Activated CD8-positive, alpha-beta memory T cell treated with anti-CD3 and anti-CD28 coated beads, Interleukin-2, amount 10 ng/mL, durations not matched to agents 7 days and 5 days (primary cell): ENCODE results near the gene MTR. TPM values are rescaled to one million over a fixed set of nuclear protein-coding genes. Genes with fewer than 3 reads are reported as not detected.

Experiments
- ATAC-seq: fragments of 150-1000 bp; cut with Tn5 transposase; one replicate; pipeline ENCODE4 v1.10.0; 2021; ENCODE audit warnings: moderate library complexity
- CTCF ChIA-PET: fragments of 350-600 bp; sonication (Branson Sonifier 250); formaldehyde crosslinking; loops from one replicate; lab custom pipeline; 2021; ENCODE audit warnings: antibody characterized with exemption; lab: Charles Lee
- DNase-seq: peaks from one replicate; pipeline ENCODE4 v3.0.0-alpha.2; 2020
- H3K27ac Mint-ChIP-seq: one replicate; pipeline ENCODE4 v1.8.0; 2021; ENCODE audit warnings: mild to moderate bottlenecking, mixed read lengths
- H3K27me3 Mint-ChIP-seq: one replicate; pipeline ENCODE4 v1.8.0; 2021; ENCODE audit warnings: mixed read lengths
- H3K36me3 Mint-ChIP-seq: one replicate; pipeline ENCODE4 v1.8.0; 2021; ENCODE audit warnings: mild to moderate bottlenecking, mixed read lengths
- H3K4me1 Mint-ChIP-seq: one replicate; pipeline ENCODE4 v1.8.0; 2021; ENCODE audit warnings: mixed read lengths
- H3K4me3 Mint-ChIP-seq: one replicate; pipeline ENCODE4 v1.8.0; 2021; ENCODE audit warnings: mild to moderate bottlenecking, moderate library complexity, mixed read lengths
- H3K9me3 Mint-ChIP-seq: one replicate; pipeline ENCODE4 v1.8.0; 2022; ENCODE audit warnings: low read depth, mixed read lengths
- total RNA-seq, 2 experiments: library from RNA; stranded (reverse); gene quantifications; one replicate each; pipeline ENCODE4 v1.2.3, GENCODE V29; 2021

Gene MTR
- 10 to 100 TPM; 43.5 to 46.9 TPM for total RNA-seq

DNA sequence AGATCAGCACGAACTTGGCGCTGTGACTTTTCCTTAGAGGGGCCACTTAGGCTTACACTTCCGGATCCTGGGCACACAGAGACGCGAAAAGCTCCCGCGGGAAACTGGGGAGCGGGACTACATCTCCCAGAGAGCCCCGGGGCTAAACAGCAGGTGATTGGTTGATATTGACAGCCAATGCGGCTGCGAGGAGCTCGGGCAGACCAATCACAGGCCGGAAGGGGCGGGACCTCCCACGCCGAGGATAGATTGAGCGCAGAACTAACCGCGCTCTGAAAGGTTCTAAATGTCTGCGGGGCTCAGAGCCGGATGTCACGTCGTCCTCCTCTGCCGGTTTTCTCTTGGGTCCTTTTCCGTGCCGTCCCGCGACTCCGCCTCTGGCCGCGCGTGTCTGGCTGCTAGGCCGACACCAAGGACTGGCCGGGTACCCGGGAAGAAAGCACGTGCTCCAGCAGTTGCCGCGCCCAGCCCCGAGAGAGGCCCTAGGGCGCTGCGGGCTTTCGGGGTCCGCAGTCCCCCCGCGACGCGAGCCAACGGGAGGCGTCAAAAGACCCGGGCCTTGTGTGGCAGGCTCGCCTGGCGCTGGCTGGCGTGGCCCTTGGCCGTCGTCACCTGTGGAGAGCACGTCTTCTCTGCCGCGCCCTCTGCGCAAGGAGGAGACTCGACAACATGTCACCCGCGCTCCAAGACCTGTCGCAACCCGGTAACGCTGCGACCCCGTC, at the start of gene MTR:
MTR (plus strand) TSS at position 258 of the 722 bp plus-strand sequence; CDS start at position 670, 412 bp downstream.
- Mint-ChIP-seq H3K27me3 (peaks cover 6% of the 10 kb centered on the region), H3K4me3 (peak within 1 kb of the TSS; percentile 91), H3K4me1 (peaks cover 35% of the 10 kb centered on the region), H3K27ac (peak within 1 kb of the TSS; percentile 97), H3K9me3 (no peaks in the 10 kb centered on the region), H3K36me3 (peaks cover 7% of the 10 kb centered on the region)
- DNase-seq = peak; percentile 98
- CTCF ChIA-PET = interaction anchor here (1.1 to 1.3 kb wide), 2 partner anchors 36 to 191 kb away, joined by 3 to 8 read pairs; partner anchors contain the start of gene HEATR1
- ATAC-seq = peak; percentile 97

DNA sequence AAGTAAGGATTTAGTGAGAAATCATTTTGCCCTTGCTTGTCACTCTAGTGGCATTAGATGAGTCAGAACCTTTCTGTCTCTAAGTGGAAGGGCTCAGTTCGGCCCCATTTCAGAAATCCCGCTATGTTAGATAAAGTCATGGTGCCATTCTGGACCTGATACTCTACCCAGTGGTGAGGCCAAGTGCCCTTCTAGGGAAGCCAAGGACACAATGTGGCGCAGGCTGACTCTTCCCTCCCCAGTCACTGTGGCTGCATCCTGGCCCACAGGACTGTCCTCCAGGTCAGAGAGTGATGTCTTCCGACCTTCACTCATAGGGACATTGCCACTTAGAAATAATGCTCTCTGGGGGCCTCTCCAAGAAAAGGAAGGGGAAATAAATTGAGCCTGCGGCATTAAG, 48.3 kb upstream of the MTR start:
- no peaks in the 10 kb centered on the region for H3K4me1 Mint-ChIP-seq
- CTCF ChIA-PET = interaction anchor here (1.9 kb wide), 1 partner anchor 13 kb away, joined by 9 read pairs; no protein-coding TSS in a partner anchor
- ATAC-seq = no peak

DNA sequence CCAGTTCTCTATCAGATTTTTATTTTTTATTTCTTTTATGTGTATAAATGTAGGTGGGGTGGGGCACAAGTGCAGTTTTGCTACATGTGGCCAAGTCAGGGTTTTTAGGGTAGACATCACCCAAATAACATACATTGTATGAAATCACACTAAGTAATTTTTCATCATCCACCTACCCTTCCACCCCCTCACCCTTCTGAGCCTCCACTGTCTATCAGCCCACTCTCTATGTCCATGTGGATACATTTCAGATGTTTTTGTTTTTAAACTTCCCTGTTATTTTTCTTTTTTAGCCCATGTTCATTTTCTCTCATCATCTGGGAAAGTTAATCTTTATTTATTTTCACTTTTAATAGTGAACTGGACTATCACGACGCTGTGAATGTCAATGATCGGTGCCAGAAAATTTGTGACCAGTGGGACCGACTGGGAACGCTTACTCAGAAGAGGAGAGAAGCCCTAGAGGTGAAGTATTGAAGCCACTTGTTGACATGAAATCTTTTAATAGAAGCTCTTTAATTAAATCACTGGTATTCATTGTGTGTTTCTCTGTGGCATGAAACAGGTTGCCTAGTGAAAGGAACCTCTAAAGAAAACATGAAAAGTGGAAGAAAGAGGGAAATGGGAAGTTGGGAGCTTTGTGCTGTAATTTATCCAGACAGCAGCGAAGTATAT, 47.6 kb upstream of the MTR start:
- Mint-ChIP-seq H3K27me3 (peaks cover 33% of the 10 kb centered on the region), H3K36me3 (no peaks in the 10 kb centered on the region), H3K9me3 (no peaks in the 10 kb centered on the region), H3K27ac (no peak overlapping the region), H3K4me1 (no peaks in the 10 kb centered on the region), H3K4me3 (no peak overlapping the region)
- CTCF ChIA-PET = no interaction called here
- DNase-seq = no peak
- no peak for ATAC-seq

More for the DNA sequence above, 48.3 kb upstream of the MTR start:
- H3K27me3 Mint-ChIP-seq = peaks cover 32% of the 10 kb centered on the region
- H3K36me3 Mint-ChIP-seq = no peaks in the 10 kb centered on the region
- no peak for DNase-seq
- H3K9me3 Mint-ChIP-seq = no peaks in the 10 kb centered on the region
- no peak overlapping the region for H3K4me3 Mint-ChIP-seq
- H3K27ac Mint-ChIP-seq = no peak overlapping the region

DNA sequence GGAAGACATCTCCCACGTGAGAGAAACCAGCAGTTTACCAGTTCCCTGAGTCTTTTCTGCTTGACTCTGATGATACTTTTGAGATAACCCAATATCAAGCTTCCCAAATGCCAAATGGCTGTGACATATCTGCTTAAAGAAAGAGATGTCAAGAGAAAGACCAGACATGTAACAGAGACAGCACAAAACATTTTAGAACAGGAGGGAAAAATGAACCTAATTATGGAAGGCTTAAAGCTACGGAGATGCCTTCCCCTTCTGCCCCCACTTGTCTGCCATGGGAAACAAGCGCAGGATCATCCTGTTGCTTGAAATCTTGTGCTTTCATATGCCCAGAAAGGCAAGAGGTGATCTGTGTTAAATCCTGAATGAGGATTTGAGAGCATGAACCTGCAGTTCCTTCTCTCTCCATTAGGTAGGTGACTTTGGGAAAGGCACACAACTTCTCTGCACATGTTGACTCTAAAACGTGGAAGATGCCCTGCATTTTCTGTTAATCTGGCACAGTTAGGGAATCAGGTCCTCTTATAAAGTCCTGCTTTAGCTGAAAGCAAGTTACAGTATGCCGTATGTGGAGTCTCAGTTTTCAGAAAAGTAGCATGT, 46.7 kb upstream of the MTR start:
- Mint-ChIP-seq H3K36me3 (no peaks in the 10 kb centered on the region), H3K27me3 (peaks cover 33% of the 10 kb centered on the region), H3K9me3 (no peaks in the 10 kb centered on the region), H3K27ac (no peak overlapping the region), H3K4me1 (no peaks in the 10 kb centered on the region), H3K4me3 (no peak overlapping the region)
- CTCF ChIA-PET = no interaction called here
- DNase-seq (no peak), ATAC-seq (no peak)

DNA sequence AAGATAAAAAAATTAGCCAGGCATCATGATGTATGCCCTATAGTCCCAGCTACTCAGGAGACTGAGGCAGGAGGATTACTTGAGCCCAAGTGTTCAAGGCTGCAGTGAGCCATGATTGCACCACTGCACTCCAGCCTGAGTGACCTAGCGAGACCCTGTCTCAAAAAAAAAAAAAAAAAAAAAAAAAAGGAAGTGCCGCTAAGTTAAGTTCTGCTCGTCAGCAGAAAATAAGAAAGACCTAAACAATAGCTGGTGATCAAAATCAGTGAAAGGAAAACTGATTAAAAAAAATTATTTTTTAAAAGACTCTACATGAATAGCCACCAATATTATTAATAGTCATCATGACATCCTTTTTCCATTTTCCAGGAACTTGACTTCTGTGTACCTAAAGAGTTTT, 44.2 kb upstream of the MTR start:
- Mint-ChIP-seq H3K4me3 (no peak overlapping the region), H3K9me3 (no peaks in the 10 kb centered on the region), H3K27me3 (peaks cover 33% of the 10 kb centered on the region), H3K36me3 (no peaks in the 10 kb centered on the region), H3K4me1 (no peaks in the 10 kb centered on the region), H3K27ac (no peak overlapping the region)
- DNase-seq (no peak), ATAC-seq (no peak)
- CTCF ChIA-PET = interaction anchor here (0.9 kb wide), 1 partner anchor 11 kb away, joined by 3 read pairs; no protein-coding TSS in a partner anchor

DNA sequence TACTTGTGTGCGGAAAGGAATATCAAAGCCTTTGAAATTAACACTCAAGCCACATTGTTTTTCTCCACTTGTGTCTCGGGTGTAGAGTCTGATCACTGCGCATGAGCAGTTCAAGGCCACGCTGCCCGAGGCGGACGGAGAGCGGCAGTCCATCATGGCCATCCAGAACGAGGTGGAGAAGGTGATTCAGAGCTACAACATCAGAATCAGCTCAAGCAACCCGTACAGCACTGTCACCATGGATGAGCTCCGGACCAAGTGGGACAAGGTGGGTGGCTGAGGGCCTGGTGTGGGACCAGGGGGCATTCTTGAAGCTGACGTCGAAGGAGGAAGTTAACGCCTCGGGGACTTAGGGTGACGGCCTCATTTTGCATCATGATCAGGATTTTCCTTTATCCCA, 43.7 kb upstream of the MTR start:
- Mint-ChIP-seq H3K4me3 (no peak overlapping the region), H3K27me3 (peaks cover 33% of the 10 kb centered on the region), H3K36me3 (no peaks in the 10 kb centered on the region), H3K27ac (no peak overlapping the region), H3K4me1 (no peaks in the 10 kb centered on the region), H3K9me3 (no peaks in the 10 kb centered on the region)
- DNase-seq = no peak
- no peak for ATAC-seq
- CTCF ChIA-PET = interaction anchor here (0.9 kb wide), 1 partner anchor 11 kb away, joined by 3 read pairs; no protein-coding TSS in a partner anchor

DNA sequence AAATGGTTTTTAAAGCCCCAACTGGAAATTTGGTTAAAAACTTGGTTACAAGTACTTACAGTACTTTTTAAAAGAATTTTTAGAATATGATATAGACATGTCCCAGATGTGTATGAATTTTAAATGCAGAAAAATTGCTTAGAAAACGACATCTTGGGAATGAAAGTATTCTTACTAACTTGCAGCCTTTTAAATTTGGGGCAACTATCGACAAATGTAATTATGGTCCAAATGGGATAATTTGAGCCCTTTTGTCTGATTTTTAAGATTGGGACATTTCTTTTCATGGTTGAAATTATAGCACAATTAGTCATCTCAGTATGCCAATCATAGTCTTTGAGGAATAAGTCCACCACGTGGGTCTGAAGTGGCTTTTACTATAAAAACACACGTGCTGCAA, 43.2 kb upstream of the MTR start:
- ATAC-seq (no peak), DNase-seq (no peak)
- CTCF ChIA-PET = interaction anchor here (0.6 kb wide), 1 partner anchor 479 kb away, joined by 3 read pairs; no protein-coding TSS in a partner anchor
- Mint-ChIP-seq H3K4me1 (no peaks in the 10 kb centered on the region), H3K4me3 (no peak overlapping the region), H3K36me3 (no peaks in the 10 kb centered on the region), H3K27me3 (peaks cover 33% of the 10 kb centered on the region), H3K27ac (no peak overlapping the region), H3K9me3 (no peaks in the 10 kb centered on the region)

DNA sequence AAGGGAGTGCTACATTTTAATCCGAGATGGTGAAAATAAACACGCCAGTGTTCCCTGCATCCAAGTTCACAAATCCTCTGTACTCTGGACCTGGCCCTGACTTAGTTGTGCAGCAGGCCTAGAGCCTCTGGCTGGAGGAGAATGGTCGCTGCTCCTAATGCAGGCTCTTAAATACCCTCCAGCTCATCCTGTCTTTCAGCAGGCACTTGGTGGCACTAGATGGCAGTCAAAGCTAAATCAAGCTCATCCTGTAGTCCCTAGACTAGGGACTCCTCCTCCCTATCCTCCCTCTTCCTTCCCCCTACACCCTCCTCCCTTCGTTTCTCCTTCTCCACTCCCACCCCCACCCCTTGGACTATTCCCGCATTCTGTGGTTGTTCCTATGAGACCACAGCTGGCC, 41.6 kb upstream of the MTR start:
- no peak overlapping the region for H3K27ac Mint-ChIP-seq
- H3K9me3 Mint-ChIP-seq = no peaks in the 10 kb centered on the region
- H3K4me1 Mint-ChIP-seq = no peaks in the 10 kb centered on the region
- peaks cover 21% of the 10 kb centered on the region for H3K27me3 Mint-ChIP-seq
- DNase-seq (no peak), ATAC-seq (no peak)
- CTCF ChIA-PET = interaction anchor here (0.6 kb wide), 1 partner anchor 66 kb away, joined by 3 read pairs; no protein-coding TSS in a partner anchor
- H3K4me3 Mint-ChIP-seq = no peak overlapping the region
- no peaks in the 10 kb centered on the region for H3K36me3 Mint-ChIP-seq

DNA sequence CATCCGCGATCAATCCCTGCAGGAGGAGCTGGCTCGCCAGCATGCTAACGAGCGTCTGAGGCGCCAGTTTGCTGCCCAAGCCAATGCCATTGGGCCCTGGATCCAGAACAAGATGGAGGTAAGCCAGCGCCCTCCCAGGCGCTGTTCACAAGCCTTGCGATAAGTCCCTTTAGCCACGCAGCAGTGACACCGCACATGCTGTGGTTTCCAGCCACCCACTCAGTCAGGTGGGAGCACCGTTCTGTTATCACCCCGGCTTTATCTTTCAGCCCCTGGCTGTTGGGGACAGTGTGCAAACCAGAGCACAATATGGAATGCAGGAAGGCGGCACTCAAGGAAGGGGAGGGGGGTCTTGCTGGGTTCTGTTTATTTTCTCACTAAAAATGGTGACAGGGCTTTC, 41.1 kb upstream of the MTR start:
- CTCF ChIA-PET = interaction anchor here (0.6 kb wide), 1 partner anchor 66 kb away, joined by 3 read pairs; no protein-coding TSS in a partner anchor

DNA sequence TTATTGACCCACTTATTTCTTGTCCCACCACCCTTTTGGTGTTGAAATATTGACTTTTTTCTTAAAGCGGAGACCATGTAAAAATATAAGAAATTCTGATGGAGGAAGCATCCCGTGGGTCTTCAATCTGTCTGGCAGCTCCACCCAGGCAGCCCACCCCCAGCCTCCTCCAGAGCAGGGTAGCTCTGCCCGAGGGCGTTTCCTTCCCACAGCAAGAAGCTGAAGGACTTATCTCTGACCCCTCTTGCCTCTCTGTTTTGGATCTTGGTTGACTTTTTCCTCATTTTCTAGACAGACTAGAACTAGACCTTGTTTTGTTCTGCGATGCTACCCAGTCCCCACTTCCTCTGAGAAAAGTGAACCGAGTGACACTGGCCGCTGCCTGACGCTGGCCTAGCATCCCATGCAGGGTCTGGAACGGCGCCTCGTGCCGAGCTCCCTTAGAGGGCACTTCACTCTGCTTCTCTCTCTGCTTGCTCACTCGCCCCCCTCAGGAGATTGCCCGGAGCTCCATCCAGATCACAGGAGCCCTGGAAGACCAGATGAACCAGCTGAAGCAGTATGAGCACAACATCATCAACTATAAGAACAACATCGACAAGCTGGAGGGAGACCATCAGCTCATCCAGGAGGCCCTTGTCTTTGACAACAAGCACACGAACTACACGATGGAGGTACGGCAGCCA, 40.4 kb upstream of the MTR start:
- peaks cover 15% of the 10 kb centered on the region for H3K27me3 Mint-ChIP-seq
- no peaks in the 10 kb centered on the region for H3K9me3 Mint-ChIP-seq
- ATAC-seq (no peak), DNase-seq (no peak)
- CTCF ChIA-PET = no interaction called here
- H3K27ac Mint-ChIP-seq = no peak overlapping the region
- no peaks in the 10 kb centered on the region for H3K36me3 Mint-ChIP-seq
- peaks cover 3% of the 10 kb centered on the region for H3K4me1 Mint-ChIP-seq
- no peak overlapping the region for H3K4me3 Mint-ChIP-seq

More for the DNA sequence above, 41.1 kb upstream of the MTR start:
- Mint-ChIP-seq H3K4me1 (no peaks in the 10 kb centered on the region), H3K9me3 (no peaks in the 10 kb centered on the region), H3K27ac (no peak overlapping the region), H3K4me3 (no peak overlapping the region), H3K27me3 (peaks cover 17% of the 10 kb centered on the region), H3K36me3 (no peaks in the 10 kb centered on the region)
- ATAC-seq = no peak
- no peak for DNase-seq

DNA sequence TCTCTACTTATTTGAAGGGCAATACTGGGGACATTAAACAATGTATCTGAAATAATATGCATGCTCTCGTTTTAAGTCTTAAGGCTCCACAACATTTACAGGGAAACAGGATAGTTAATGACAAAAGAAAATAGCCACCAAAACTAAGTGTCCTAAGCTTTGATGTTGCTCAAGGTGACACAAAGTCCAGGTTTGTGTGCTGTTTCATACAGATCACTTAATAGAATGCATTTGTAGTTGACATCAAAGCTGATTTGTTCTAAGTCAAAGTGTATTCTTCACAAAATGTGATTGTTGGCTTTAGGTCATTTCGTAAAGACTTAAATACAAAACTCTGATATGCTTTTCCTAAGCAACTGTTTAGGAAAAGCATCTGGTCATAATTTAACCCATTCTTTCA, 37.5 kb upstream of the MTR start:
- no peaks in the 10 kb centered on the region for H3K9me3 Mint-ChIP-seq
- no peaks in the 10 kb centered on the region for H3K36me3 Mint-ChIP-seq
- ATAC-seq = no peak
- CTCF ChIA-PET = interaction anchor here (3.2 kb wide), 1 partner anchor 628 kb away, joined by 13 read pairs; no protein-coding TSS in a partner anchor
- no peaks in the 10 kb centered on the region for H3K27me3 Mint-ChIP-seq
- DNase-seq = no peak
- H3K4me1 Mint-ChIP-seq = peaks cover 3% of the 10 kb centered on the region
- H3K27ac Mint-ChIP-seq = no peak overlapping the region
- H3K4me3 Mint-ChIP-seq = no peak overlapping the region

DNA sequence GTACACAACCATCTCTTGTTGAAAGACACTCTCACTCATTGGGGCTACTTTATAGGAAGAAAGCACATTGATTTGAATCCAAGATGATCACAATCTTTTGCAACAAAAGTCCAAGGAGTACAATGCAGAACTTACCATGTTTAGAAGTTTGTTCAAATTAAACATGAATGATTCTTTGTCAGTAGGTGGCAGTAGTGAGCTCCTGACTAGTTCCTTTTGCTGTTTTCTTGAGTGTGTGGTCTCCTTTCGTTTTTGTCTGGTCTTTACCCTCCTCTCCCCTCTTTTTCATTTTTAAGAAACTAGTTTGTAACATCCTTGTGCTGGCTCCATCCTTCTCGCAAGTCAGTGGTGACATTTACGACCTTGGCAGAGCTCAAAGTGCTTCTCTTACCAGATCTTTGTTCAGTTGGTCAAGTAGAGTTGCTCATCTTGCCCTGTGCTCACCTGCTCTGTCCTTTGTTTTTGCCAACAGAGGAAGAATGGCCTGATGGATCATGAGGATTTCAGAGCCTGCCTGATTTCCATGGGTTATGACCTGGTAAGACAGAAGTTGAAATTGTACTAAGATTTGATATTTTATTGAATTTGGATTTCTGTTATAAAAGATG, 35.7 kb upstream of the MTR start:
- DNase-seq = no peak
- peak; percentile 36 for ATAC-seq
- peaks cover 3% of the 10 kb centered on the region for H3K4me1 Mint-ChIP-seq

More for the DNA sequence above, 35.7 kb upstream of the MTR start:
- Mint-ChIP-seq H3K36me3 (no peaks in the 10 kb centered on the region), H3K9me3 (no peaks in the 10 kb centered on the region), H3K27me3 (peaks cover 6% of the 10 kb centered on the region), H3K4me3 (no peak overlapping the region), H3K27ac (no peak overlapping the region)
- CTCF ChIA-PET = interaction anchor here (0.6 to 3.2 kb wide), 38 partner anchors 9 to 803 kb away, joined by 3 to 19 read pairs (median 4); partner anchors contain the start of genes HEATR1 and MTR
